D341Med (cell line): ENCODE measurements around the gene ARHGEF1.

Source experiments
- DNase-seq: peaks from one replicate; pipeline ENCODE4 v3.0.0; 2012; ENCODE audit warnings: low spot score

The ARHGEF1 gene

DNA sequence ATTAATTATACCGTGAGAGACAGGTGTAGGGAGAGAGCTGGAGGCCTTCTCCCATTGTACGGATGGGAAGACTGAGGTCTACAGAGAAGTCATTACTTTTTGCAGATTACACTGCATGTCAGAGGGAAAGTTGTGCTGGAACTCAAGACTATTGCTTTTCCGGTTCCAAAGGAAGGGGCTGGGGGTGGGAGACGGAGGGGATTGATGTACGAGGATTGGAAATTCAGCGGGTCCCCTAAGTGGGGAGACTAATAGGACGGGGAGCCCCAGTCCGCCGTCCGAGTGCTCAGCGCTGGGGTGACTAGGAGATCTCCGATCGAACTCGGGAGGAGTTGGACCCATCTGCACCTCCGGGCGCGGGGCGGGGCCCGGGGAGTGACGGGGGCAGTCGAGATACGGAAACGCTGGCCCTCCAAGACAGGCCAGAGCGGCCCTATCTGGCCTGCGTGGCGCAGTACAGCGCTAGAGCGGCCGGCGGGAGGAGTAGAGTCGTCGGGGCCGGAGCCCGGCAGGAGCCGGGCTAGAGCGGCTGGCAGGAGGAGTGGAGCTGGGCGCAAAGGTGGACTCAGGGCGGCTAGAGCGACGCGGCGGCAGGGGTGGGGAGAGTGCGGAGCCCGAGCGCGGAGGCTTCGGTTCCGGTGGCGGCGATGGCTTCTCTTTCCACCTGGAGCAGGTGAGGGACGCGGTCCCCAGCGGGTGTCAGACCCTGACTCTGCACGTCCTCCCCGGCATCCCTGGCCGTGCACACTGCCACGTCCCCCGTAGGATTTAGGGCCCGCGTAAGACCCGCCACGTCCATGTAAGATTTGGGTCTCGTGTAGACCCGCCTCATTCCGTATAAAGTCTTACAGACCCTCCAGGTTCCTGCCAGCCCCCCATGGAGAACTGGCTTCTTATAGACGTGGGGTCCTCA lies 1.1 kb downstream of the ARHGEF1 start:
- peak; percentile 98 for DNase-seq

DNA sequence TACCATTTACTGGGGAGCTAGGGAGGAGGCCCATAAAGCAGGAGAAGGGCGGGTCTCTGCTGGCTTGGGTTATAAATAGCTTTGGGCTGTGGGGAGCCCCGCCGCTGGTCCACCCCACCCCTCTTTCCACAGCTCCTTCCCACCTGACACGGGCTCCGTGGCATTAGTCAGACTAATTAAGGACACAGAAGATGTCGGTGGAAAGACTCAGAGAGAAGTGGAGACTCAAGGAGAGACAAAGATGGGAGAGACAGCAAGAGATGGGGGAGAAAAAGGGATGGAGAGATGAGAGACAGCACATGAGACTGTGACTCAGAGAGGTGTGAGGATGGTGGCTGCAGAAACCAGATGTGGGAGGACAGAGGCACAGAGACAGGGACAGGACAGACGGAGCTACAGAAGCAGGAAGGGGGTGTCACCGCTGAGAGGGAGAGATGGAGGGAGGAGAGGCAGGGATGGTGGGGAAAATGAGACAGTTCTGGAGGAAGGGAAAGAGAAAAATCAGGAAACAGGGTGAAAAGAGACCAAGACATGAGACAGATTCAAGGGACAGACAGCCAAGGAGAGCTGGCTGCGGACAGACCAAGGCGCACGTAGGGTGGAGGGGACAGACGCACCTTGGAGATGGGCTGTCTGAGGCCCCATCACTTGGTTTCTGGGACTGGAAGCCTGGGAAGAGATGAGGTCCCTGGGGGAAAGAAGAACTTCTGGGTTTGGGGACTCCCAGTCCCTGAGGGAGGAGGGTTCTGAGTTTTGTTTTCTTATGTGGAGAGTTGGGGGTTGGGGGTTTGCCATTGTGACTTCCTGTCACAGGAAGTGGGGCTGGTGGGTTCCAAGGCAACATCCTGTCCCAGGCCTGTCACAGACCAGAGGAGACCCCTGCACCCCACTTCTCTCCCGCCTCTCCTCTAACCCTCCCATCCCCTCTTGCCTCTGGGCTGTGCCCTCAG lies 4.1 kb downstream of the ARHGEF1 start:
- DNase-seq = no peak

DNA sequence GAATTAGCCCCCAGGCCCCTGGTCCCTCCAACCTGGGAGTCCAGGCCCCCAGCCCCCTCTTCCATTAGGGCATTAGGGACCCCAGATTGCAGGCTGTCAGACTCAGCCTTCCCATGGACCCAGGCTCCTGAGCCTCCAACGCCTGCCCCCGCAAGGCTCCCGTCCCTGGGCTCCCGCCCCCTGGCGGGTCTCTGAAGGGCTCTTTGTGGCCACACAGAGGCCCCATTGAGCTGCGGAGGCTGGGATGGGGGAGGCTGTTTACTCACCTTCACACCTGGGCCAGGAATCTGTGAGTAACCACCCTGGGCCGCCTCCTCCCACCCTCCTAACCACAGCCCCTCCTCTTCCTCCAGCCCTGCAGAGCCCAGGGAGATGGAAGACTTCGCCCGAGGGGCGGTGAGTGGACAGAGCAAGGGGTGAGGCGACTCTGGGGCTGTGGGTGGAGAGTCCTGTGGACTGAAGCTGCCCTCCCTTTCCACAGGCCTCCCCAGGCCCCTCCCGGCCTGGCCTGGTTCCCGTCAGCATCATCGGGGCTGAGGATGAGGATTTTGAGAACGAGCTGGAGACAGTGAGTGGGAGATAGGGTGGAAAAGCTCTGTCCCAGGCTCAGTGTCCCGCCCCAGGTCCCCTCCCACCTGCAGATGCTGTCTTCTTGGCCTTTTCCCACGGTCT lies 4.9 kb downstream of the ARHGEF1 start:
- no peak for DNase-seq

DNA sequence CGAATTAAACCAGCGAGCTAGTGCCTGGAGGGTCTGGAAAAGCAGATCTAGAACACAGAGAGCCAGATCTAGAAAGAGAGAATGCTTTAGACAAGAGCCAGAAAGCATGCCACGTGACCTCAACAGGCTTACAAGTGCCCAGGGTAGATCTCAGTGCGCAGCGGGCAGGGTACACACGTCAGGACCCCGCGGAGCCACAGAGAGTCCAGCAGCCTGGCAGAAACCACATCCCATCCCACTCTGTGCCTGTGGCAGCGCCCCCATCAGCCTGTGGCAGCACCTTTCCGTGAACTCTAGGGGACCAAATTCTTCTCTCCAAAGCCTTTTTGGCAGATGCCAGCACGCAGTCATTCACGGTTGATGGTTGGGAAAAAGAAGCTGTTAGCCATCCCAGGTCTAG lies 5.9 kb downstream of the ARHGEF1 start:
- DNase-seq = no peak

DNA sequence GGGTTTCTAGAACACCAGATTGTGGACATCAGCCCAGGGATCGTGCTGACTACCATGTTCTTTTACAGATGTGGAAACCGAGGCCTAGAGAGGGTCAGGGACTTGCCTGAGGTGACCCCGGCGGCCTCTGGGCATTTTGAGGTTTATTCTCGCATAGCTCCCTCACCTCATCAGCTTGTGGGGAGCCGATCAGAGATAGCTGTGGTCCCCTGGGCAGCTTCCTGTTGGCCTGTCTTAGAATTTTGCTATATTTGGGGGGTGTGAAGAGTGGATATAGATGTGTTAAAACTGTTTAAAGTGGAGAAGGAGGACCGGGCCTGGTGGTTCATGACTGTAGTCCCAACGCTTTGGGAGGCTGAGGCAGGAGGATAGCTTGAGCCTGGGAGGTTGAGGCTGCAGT lies 6.9 kb downstream of the ARHGEF1 start:
- DNase-seq = no peak

GRCh38 chr19:41890936-41891335 lies 8.0 kb downstream of the ARHGEF1 start:
- DNase-seq = no peak

- DNase-seq = no peak
Observed at GRCh38 chr19:41892173-41892902, 9.4 kb downstream of the ARHGEF1 start.

DNA sequence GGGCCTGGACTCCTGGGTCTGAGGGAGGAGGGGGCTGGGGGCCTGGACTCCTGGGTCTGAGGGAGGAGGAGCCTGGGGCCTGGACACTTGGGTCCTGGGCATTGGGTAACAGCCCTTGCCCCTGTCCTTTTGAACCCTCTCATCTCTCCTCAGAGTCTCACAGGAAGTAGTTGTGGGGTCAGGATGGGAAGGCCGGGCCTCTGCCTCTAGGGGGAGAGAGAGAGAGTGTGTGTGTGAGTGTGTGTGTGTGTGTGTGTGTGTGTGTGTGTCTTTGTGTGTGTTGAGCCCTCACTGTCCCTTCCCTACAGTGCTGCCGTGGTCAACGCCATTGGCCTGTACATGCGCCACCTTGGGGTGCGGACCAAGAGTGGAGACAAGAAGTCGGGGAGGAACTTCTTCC lies 10.9 kb downstream of the ARHGEF1 start:
- no peak for DNase-seq

GRCh38 chr19:41894350-41894749 lies 11.4 kb downstream of the ARHGEF1 start:
- no peak for DNase-seq

- DNase-seq = no peak
Observed at GRCh38 chr19:41895745-41896580, 13.0 kb downstream of the ARHGEF1 start.

GRCh38 chr19:41896581-41896942 lies 13.6 kb downstream of the ARHGEF1 start:
- no peak for DNase-seq

GRCh38 chr19:41897181-41897580 lies 14.2 kb downstream of the ARHGEF1 start:
- DNase-seq = no peak

DNA sequence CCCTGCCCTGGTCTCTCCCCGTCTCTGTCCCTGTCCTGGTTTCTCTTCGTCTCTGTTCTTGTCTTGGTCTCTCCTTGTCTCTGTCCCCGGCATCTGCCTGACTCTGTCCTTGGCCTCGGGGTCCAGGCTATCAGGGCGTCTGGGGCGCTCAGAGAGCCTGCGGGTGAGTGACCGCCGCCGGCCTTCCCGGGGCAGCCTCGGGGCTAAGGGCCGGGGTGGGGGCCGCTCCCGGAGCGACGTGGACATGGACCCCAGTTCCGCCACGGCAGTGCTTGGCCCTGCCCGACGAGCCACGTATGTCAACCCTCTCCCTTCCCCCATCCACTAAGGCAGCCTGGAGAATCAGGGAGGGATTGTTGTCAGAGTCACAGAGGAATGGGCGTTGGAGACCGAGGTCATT lies 14.8 kb downstream of the ARHGEF1 start:
- DNase-seq = no peak

DNA sequence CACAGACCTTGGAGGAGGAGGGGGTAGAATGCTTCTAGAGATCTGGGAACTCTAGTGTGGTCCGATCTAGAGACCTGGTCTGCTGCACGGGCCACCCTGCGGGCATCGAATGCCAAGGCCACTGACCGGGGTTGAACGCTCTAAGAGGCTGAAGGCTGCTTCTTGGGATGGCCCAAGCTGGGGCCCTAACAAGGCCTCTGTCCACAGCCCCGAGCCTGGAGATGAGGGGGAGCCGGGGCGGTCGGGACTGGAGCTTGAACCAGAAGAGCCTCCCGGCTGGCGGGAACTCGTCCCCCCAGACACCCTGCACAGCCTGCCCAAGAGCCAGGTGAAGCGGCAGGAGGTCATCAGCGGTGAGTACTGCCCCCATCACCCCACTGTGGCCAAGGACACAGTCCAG lies 15.3 kb downstream of the ARHGEF1 start:
- DNase-seq = no peak

GRCh38 chr19:41901707-41902360 lies 18.9 kb downstream of the ARHGEF1 start:
- DNase-seq = no peak

DNA sequence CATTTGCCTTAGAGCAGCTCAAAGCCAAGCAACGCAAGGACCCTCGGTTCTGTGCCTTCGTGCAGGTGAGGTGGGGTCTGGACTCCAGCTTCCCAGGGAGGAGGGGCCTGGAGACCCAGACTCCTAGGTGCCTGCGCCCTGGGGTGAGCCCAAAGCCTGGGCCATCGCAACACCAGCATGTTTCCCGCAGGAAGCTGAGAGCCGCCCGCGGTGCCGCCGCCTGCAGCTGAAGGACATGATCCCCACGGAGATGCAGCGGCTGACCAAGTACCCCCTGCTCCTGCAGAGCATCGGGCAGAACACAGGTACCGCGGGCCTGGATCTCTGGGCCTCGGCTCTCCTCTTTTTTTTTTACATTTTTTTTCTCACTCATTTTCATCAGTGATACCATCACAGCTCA lies 19.6 kb downstream of the ARHGEF1 start:
- DNase-seq = no peak

- no peak for DNase-seq
Observed at GRCh38 chr19:41903193-41903953, 20.4 kb downstream of the ARHGEF1 start.

GRCh38 chr19:41904118-41904870 lies 21.3 kb downstream of the ARHGEF1 start:
- DNase-seq = no peak
